Activated T-cell treated with anti-CD3 and anti-CD28 coated beads, Interleukin-2, amount 50 U/mL, for 4 hours (primary cell): ENCODE data around the gene LHB. TPM values are rescaled to one million over a fixed set of nuclear protein-coding genes. Genes with fewer than 3 reads are reported as not detected.
"Not testable (repeated sequence)": the region's sequence is repeated elsewhere in the genome, so short reads cannot be mapped to it uniquely, and the experiment has no call there.

ENCODE experiments used
- ATAC-seq, 2 donors: fragments of 200-7000 bp; cut with Tn5 transposase; one replicate each; pipeline ENCODE4 v1.10.0; 2021
- DNase-seq: peaks from one replicate; pipeline ENCODE4 v3.0.0-alpha.2; 2020
- H3K27me3 Mint-ChIP-seq: one replicate; pipeline ENCODE4 v1.8.0; 2021; ENCODE audit warnings: low read depth, mixed read lengths
- H3K36me3 Mint-ChIP-seq: one replicate; pipeline ENCODE4 v1.8.0; 2022; ENCODE audit warnings: mixed read lengths; ENCODE audit not compliant: insufficient read depth
- H3K4me1 Mint-ChIP-seq: one replicate; pipeline ENCODE4 v1.8.0; 2021; ENCODE audit warnings: low read depth, mixed read lengths
- H3K4me3 Mint-ChIP-seq: one replicate; pipeline ENCODE4 v1.8.0; 2021; ENCODE audit warnings: mild to moderate bottlenecking, moderate library complexity, mixed read lengths
- H3K9me3 Mint-ChIP-seq: one replicate; pipeline ENCODE4 v1.8.0; 2021; ENCODE audit warnings: mixed read lengths
- total RNA-seq, 3 donors: library from RNA; stranded (reverse); gene quantifications; one replicate each; pipeline ENCODE4 v1.2.1, GENCODE V29; 2021

LHB gene
- total RNA-seq, 3 donors from 2014 or later, result not detected

- H3K36me3 Mint-ChIP-seq, H3K4me1 Mint-ChIP-seq, H3K9me3 Mint-ChIP-seq, H3K4me3 Mint-ChIP-seq, DNase-seq, ATAC-seq, H3K27me3 Mint-ChIP-seq: not testable (repeated sequence)
Observed at GRCh38 chr19:49049834-49050233, 32.9 kb upstream of the LHB start.

- not testable (repeated sequence) for H3K27me3 Mint-ChIP-seq, H3K9me3 Mint-ChIP-seq, H3K4me3 Mint-ChIP-seq, DNase-seq, H3K36me3 Mint-ChIP-seq, H3K4me1 Mint-ChIP-seq, ATAC-seq
Observed at GRCh38 chr19:49049011-49049410, 32.1 kb upstream of the LHB start, which contains the start of gene CGB8. TSS of gene CGB8 (minus strand) at chr19:49049111. CDS start at chr19:49048739, 372 bp downstream.

- not testable (repeated sequence) for H3K36me3 Mint-ChIP-seq, H3K4me1 Mint-ChIP-seq, H3K27me3 Mint-ChIP-seq, ATAC-seq, H3K9me3 Mint-ChIP-seq, H3K4me3 Mint-ChIP-seq, DNase-seq
Observed at GRCh38 chr19:49043548-49043947, 26.7 kb upstream of the LHB start, which contains the start of gene CGB5. TSS of gene CGB5 (plus strand) at chr19:49043848. CDS start at chr19:49044210, 362 bp downstream.

- H3K9me3 Mint-ChIP-seq, DNase-seq, ATAC-seq, H3K36me3 Mint-ChIP-seq, H3K4me1 Mint-ChIP-seq, H3K4me3 Mint-ChIP-seq, H3K27me3 Mint-ChIP-seq: not testable (repeated sequence)
Observed at GRCh38 chr19:49042666-49043065, 25.8 kb upstream of the LHB start.

- no peaks in the 10 kb centered on the region for H3K27me3 Mint-ChIP-seq
- no peaks in the 10 kb centered on the region for H3K36me3 Mint-ChIP-seq
- H3K9me3 Mint-ChIP-seq, result no peaks in the 10 kb centered on the region
- H3K4me1 Mint-ChIP-seq, result no peaks in the 10 kb centered on the region
- ATAC-seq (no peak), DNase-seq (no peak)
- H3K4me3 Mint-ChIP-seq, result no peak overlapping the region
Observed at GRCh38 chr19:49042177-49042576, 25.3 kb upstream of the LHB start.

- not testable (repeated sequence) for ATAC-seq, DNase-seq, H3K36me3 Mint-ChIP-seq, H3K4me3 Mint-ChIP-seq, H3K9me3 Mint-ChIP-seq, H3K4me1 Mint-ChIP-seq, H3K27me3 Mint-ChIP-seq
Observed at GRCh38 chr19:49039736-49040135, 22.8 kb upstream of the LHB start.

- H3K36me3 Mint-ChIP-seq, H3K27me3 Mint-ChIP-seq, DNase-seq, H3K9me3 Mint-ChIP-seq, H3K4me1 Mint-ChIP-seq, H3K4me3 Mint-ChIP-seq, ATAC-seq: not testable (repeated sequence)
Observed at GRCh38 chr19:49038557-49039276, 21.8 kb upstream of the LHB start.

GRCh38 chr19:49038111-49038510 lies 21.2 kb upstream of the LHB start:
- H3K4me3 Mint-ChIP-seq, DNase-seq, H3K27me3 Mint-ChIP-seq, ATAC-seq, H3K36me3 Mint-ChIP-seq, H3K9me3 Mint-ChIP-seq, H3K4me1 Mint-ChIP-seq: not testable (repeated sequence)

GRCh38 chr19:49036815-49037214 lies 19.9 kb upstream of the LHB start, which contains the start of gene CGB1:
TSS of gene CGB1 (minus strand) at chr19:49036895. CDS start at chr19:49036711, 184 bp downstream.
- ATAC-seq (peak; percentile 30 to 56), DNase-seq (peak; percentile 40)
- H3K27me3 Mint-ChIP-seq, H3K4me1 Mint-ChIP-seq, H3K36me3 Mint-ChIP-seq, H3K4me3 Mint-ChIP-seq, H3K9me3 Mint-ChIP-seq: not testable (repeated sequence)

- not testable (repeated sequence) for H3K9me3 Mint-ChIP-seq, H3K36me3 Mint-ChIP-seq, H3K27me3 Mint-ChIP-seq, H3K4me1 Mint-ChIP-seq, H3K4me3 Mint-ChIP-seq
- ATAC-seq (peak; percentile 78 to 94), DNase-seq (peak; percentile 70)
Observed at GRCh38 chr19:49031642-49032301, 14.9 kb upstream of the LHB start, which contains the start of gene CGB2. TSS of gene CGB2 (plus strand) at chr19:49031890. CDS start at chr19:49032096, 206 bp downstream.

GRCh38 chr19:49030323-49030722 lies 13.4 kb upstream of the LHB start:
- H3K36me3 Mint-ChIP-seq, ATAC-seq, H3K9me3 Mint-ChIP-seq, H3K4me3 Mint-ChIP-seq, H3K4me1 Mint-ChIP-seq, H3K27me3 Mint-ChIP-seq, DNase-seq: not testable (repeated sequence)

GRCh38 chr19:49029749-49030148 lies 12.9 kb upstream of the LHB start:
- DNase-seq, ATAC-seq, H3K4me1 Mint-ChIP-seq, H3K27me3 Mint-ChIP-seq, H3K36me3 Mint-ChIP-seq, H3K4me3 Mint-ChIP-seq, H3K9me3 Mint-ChIP-seq: not testable (repeated sequence)

- not testable (repeated sequence) for H3K36me3 Mint-ChIP-seq, H3K4me1 Mint-ChIP-seq, H3K4me3 Mint-ChIP-seq, H3K9me3 Mint-ChIP-seq, DNase-seq, ATAC-seq, H3K27me3 Mint-ChIP-seq
Observed at GRCh38 chr19:49028686-49029085, 11.8 kb upstream of the LHB start.

- H3K4me1 Mint-ChIP-seq, result not testable (repeated sequence)
Observed at GRCh38 chr19:49025599-49025998, 8.7 kb upstream of the LHB start.

GRCh38 chr19:49025088-49025487 lies 8.2 kb upstream of the LHB start:
- not testable (repeated sequence) for ATAC-seq, H3K4me1 Mint-ChIP-seq, H3K27me3 Mint-ChIP-seq, H3K4me3 Mint-ChIP-seq, H3K9me3 Mint-ChIP-seq, DNase-seq, H3K36me3 Mint-ChIP-seq

More at GRCh38 chr19:49025599-49025998, 8.7 kb upstream of the LHB start:
- DNase-seq, H3K9me3 Mint-ChIP-seq, H3K27me3 Mint-ChIP-seq, H3K4me3 Mint-ChIP-seq, ATAC-seq, H3K36me3 Mint-ChIP-seq: not testable (repeated sequence)
